ENCODE data around the gene VEGFC. TPM values are rescaled to one million over a fixed set of nuclear protein-coding genes. Genes with fewer than 3 reads are reported as not detected.

Gene VEGFC
- polyA plus RNA-seq, 2 donors: 1.3 to 2.3 TPM

DNA sequence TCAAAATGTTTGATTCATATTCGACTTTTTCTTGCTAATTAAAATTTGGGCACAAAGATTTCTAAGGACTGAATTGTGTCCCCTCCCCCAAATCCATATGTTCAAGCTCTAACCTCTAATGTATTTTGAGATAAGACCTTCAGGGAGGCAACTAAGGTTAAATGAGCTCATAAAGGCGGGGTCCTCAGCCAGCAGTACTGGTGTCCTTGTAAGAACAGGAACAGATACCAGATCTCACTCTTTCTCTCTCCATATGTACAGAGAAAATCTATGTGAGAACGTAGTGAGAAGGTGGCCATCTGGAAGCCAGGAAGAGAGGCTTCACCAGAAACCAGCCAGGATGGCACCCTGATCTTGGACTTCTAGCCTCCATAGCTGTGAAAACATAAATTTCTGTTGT is 116.9 kb downstream of the VEGFC start:
- Histone ChIP-seq H3K9me3 (ENCODE audit: control insufficient read depth in 2 of 2, insufficient read depth in 1 of 2, low read depth in 1 of 2, low read length in 1 of 2) (no peaks in the 10 kb centered on the region), H3K27ac (ENCODE audit: low read depth in 2 of 2, low read length in 1 of 2) (no peak overlapping the region), H3K4me3 (ENCODE audit: low read depth in 1 of 2, low read length in 2 of 2) (no peak overlapping the region), H3K4me1 (ENCODE audit: control insufficient read depth in 2 of 2, insufficient read depth in 2 of 2, low read length in 1 of 2) (no peaks in the 10 kb centered on the region), H3K27me3 (ENCODE audit: control insufficient read depth in 1 of 2, insufficient read depth in 2 of 2, low read length in 2 of 2) (no peaks in the 10 kb centered on the region), H3K36me3 (ENCODE audit: control insufficient read depth in 2 of 2, insufficient read depth in 2 of 2, low read length in 1 of 2) (no peaks in the 10 kb centered on the region)
- WGBS, 2 donors: 69 to 72% methylated on average over 3 of the region's 3 CpGs

DNA sequence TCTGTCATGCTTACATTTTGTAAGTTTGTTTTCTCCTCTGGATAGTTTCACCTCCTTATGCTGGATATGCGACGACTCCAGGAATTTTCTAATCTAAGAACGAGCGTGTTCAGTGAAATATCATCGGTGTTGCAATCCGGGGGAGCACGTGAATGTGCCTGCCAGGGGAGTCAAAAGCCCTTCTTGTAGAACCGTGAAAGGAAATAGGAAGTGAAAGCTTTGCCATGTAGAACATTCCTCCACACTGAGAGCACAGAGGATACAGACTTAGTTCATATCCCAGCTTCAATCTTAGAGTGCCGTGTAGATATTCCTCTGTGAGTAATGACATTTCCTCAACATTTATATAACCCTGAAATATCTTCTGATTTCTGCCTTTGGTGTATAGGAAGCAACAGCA is 121.2 kb downstream of the VEGFC start:
- Histone ChIP-seq H3K27me3 (ENCODE audit: control insufficient read depth in 1 of 2, insufficient read depth in 2 of 2, low read length in 2 of 2) (no peaks in the 10 kb centered on the region), H3K9me3 (ENCODE audit: control insufficient read depth in 2 of 2, insufficient read depth in 1 of 2, low read depth in 1 of 2, low read length in 1 of 2) (no peaks in the 10 kb centered on the region), H3K36me3 (ENCODE audit: control insufficient read depth in 2 of 2, insufficient read depth in 2 of 2, low read length in 1 of 2) (no peaks in the 10 kb centered on the region), H3K4me3 (ENCODE audit: low read depth in 1 of 2, low read length in 2 of 2) (no peak overlapping the region), H3K4me1 (ENCODE audit: control insufficient read depth in 2 of 2, insufficient read depth in 2 of 2, low read length in 1 of 2) (no peaks in the 10 kb centered on the region), H3K27ac (ENCODE audit: low read depth in 2 of 2, low read length in 1 of 2) (no peak overlapping the region)
- WGBS, 2 donors: 85 to 88% methylated on average over 9 of the region's 9 CpGs

DNA sequence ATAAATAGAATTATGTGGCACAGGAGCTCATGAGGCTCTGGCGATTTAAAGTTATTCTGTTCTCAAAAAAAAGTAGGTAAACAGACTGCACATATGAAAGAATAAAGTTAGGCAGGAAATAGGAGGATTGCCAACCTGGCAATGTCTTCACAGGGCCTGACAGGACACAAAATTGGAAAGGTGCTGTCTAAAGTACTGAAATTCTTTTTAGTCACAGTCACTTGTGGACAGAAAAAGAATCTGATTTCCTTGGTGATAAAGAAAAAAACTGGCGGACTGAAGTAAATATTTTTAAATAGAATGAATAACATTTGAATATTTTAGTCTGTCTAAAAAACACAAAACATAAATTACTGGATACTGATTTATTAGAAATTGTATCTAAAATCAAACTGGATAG is 124.4 kb downstream of the VEGFC start:
- Histone ChIP-seq H3K4me1 (ENCODE audit: control insufficient read depth in 2 of 2, insufficient read depth in 2 of 2, low read length in 1 of 2) (no peaks in the 10 kb centered on the region), H3K4me3 (ENCODE audit: low read depth in 1 of 2, low read length in 2 of 2) (no peak overlapping the region), H3K27ac (ENCODE audit: low read depth in 2 of 2, low read length in 1 of 2) (no peak overlapping the region), H3K9me3 (ENCODE audit: control insufficient read depth in 2 of 2, insufficient read depth in 1 of 2, low read depth in 1 of 2, low read length in 1 of 2) (no peaks in the 10 kb centered on the region), H3K36me3 (ENCODE audit: control insufficient read depth in 2 of 2, insufficient read depth in 2 of 2, low read length in 1 of 2) (no peaks in the 10 kb centered on the region), H3K27me3 (ENCODE audit: control insufficient read depth in 1 of 2, insufficient read depth in 2 of 2, low read length in 2 of 2) (no peaks in the 10 kb centered on the region)
- 26 to 33% methylated on average over 2 of the region's 2 CpGs for WGBS, 2 donors

DNA sequence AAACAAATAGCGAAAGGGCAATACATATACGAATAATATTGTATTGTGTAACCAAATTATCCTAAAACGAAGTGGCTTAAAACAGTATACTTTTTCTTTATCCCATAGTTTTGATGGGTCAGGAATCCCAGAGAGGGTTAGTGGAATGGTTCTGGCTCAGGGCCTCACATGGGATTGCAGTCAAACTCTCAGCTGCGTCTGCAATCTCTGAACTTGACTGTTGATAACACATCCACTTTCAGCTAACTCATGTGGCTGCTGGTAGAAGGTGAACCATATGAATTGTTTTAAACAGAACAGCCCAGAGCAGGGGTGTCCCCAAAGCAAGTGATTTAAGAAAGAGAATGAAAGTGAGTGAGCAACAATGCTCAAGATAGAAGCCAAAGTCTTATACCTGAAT is 127.8 kb downstream of the VEGFC start:
- no peaks in the 10 kb centered on the region for H3K27me3 ChIP-seq (ENCODE audit: control insufficient read depth in 1 of 2, insufficient read depth in 2 of 2, low read length in 2 of 2)
- no peak overlapping the region for H3K4me3 ChIP-seq (ENCODE audit: low read depth in 1 of 2, low read length in 2 of 2)
- WGBS, 2 donors: 85 to 87% methylated on average over 4 of the region's 4 CpGs
- no peaks in the 10 kb centered on the region for H3K36me3 ChIP-seq (ENCODE audit: control insufficient read depth in 2 of 2, insufficient read depth in 2 of 2, low read length in 1 of 2)
- no peak overlapping the region for H3K27ac ChIP-seq (ENCODE audit: low read depth in 2 of 2, low read length in 1 of 2)
- H3K4me1 ChIP-seq (ENCODE audit: control insufficient read depth in 2 of 2, insufficient read depth in 2 of 2, low read length in 1 of 2): no peaks in the 10 kb centered on the region
- peaks cover 0 to 2% of the 10 kb centered on the region in 2 donors for H3K9me3 ChIP-seq (ENCODE audit: control insufficient read depth in 2 of 2, insufficient read depth in 1 of 2, low read depth in 1 of 2, low read length in 1 of 2)

DNA sequence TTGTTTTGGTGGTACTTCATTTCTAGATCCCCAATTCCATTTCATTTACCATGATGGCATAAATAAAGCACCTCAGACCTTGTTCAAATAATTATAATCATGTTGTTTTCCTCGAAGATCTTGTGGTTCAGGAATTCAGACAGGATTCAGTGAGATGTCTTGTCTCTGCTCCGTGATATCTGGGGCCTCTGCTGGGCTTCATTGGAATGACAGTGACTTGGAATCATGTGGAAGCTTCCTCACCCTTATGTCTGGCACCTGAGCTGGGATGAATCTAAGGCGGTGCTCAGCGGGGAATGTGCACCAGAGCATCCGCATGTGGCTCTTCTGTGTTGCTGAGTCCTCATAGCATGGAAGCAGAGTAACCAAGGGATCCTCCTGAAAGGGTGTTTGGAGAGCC is 132.2 kb downstream of the VEGFC start:
- Histone ChIP-seq H3K27me3 (ENCODE audit: control insufficient read depth in 1 of 2, insufficient read depth in 2 of 2, low read length in 2 of 2) (no peaks in the 10 kb centered on the region), H3K27ac (ENCODE audit: low read depth in 2 of 2, low read length in 1 of 2) (no peak overlapping the region), H3K9me3 (ENCODE audit: control insufficient read depth in 2 of 2, insufficient read depth in 1 of 2, low read depth in 1 of 2, low read length in 1 of 2) (peaks cover 0 to 2% of the 10 kb centered on the region in 2 donors), H3K4me3 (ENCODE audit: low read depth in 1 of 2, low read length in 2 of 2) (no peak overlapping the region), H3K4me1 (ENCODE audit: control insufficient read depth in 2 of 2, insufficient read depth in 2 of 2, low read length in 1 of 2) (no peaks in the 10 kb centered on the region), H3K36me3 (ENCODE audit: control insufficient read depth in 2 of 2, insufficient read depth in 2 of 2, low read length in 1 of 2) (no peaks in the 10 kb centered on the region)
- WGBS, 2 donors: 80 to 84% methylated on average over 5 of the region's 5 CpGs

DNA sequence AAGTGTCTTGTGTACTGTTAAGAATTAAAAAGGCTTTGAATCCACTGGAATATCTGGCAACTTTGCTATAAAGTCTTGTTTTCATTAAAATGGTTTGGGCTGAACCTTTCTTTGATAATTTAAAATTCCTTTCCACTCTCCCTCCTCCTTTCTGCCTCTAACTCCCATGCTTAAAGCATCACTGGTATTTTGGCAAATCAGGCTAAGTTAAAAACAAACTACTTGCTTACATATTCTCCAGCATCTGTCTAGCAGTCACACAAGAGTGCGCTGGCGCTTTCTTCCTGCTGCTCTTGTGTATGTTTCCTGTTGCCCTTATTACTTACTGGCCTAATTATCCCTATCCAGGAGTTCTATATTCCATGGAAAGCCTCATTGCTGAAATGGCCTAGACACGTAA is 136.6 kb downstream of the VEGFC start:
- no peaks in the 10 kb centered on the region for H3K27me3 ChIP-seq (ENCODE audit: control insufficient read depth in 1 of 2, insufficient read depth in 2 of 2, low read length in 2 of 2)
- no peaks in the 10 kb centered on the region for H3K36me3 ChIP-seq (ENCODE audit: control insufficient read depth in 2 of 2, insufficient read depth in 2 of 2, low read length in 1 of 2)
- no peak overlapping the region for H3K27ac ChIP-seq (ENCODE audit: low read depth in 2 of 2, low read length in 1 of 2)
- peaks cover 0 to 2% of the 10 kb centered on the region in 2 donors for H3K9me3 ChIP-seq (ENCODE audit: control insufficient read depth in 2 of 2, insufficient read depth in 1 of 2, low read depth in 1 of 2, low read length in 1 of 2)
- 83 to 86% methylated on average over 3 of the region's 3 CpGs for WGBS, 2 donors
- no peaks in the 10 kb centered on the region for H3K4me1 ChIP-seq (ENCODE audit: control insufficient read depth in 2 of 2, insufficient read depth in 2 of 2, low read length in 1 of 2)
- no peak overlapping the region for H3K4me3 ChIP-seq (ENCODE audit: low read depth in 1 of 2, low read length in 2 of 2)

DNA sequence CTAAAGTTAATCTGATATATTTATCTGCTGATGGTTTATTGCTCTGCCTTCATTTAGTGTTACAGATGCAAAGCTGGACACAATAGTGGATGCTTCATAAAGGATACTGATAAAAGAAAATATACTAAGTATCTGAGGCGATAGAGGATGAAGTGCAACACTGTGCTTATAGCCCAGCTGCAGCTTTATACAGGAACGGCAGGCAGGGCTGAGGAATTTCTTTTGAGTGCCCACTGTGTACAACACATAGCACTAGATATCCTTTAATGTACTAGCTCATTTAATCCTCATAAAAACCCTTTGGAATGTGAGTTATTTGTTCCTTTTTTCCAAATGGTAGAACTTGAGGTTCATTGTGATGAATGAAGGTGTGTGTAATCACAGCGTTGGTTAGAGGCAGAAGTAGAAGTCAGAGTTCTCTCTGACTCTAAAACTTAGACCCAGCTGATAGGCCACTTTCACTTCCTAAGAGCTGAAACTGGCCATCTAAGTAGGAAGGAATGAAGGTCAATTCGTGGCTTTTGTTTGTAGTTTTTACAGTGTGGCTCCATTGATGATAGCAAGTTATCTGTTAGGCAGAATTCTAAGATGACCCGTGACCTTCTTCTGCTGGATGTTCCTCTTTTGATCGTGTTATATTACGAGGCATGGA is 138.0 kb downstream of the VEGFC start:
- Histone ChIP-seq H3K36me3 (ENCODE audit: control insufficient read depth in 2 of 2, insufficient read depth in 2 of 2, low read length in 1 of 2) (no peaks in the 10 kb centered on the region), H3K27me3 (ENCODE audit: control insufficient read depth in 1 of 2, insufficient read depth in 2 of 2, low read length in 2 of 2) (no peaks in the 10 kb centered on the region), H3K9me3 (ENCODE audit: control insufficient read depth in 2 of 2, insufficient read depth in 1 of 2, low read depth in 1 of 2, low read length in 1 of 2) (no peaks in the 10 kb centered on the region), H3K4me3 (ENCODE audit: low read depth in 1 of 2, low read length in 2 of 2) (no peak overlapping the region), H3K27ac (ENCODE audit: low read depth in 2 of 2, low read length in 1 of 2) (no peak overlapping the region), H3K4me1 (ENCODE audit: control insufficient read depth in 2 of 2, insufficient read depth in 2 of 2, low read length in 1 of 2) (no peaks in the 10 kb centered on the region)
- 74 to 76% methylated on average over 7 of the region's 7 CpGs for WGBS, 2 donors

DNA sequence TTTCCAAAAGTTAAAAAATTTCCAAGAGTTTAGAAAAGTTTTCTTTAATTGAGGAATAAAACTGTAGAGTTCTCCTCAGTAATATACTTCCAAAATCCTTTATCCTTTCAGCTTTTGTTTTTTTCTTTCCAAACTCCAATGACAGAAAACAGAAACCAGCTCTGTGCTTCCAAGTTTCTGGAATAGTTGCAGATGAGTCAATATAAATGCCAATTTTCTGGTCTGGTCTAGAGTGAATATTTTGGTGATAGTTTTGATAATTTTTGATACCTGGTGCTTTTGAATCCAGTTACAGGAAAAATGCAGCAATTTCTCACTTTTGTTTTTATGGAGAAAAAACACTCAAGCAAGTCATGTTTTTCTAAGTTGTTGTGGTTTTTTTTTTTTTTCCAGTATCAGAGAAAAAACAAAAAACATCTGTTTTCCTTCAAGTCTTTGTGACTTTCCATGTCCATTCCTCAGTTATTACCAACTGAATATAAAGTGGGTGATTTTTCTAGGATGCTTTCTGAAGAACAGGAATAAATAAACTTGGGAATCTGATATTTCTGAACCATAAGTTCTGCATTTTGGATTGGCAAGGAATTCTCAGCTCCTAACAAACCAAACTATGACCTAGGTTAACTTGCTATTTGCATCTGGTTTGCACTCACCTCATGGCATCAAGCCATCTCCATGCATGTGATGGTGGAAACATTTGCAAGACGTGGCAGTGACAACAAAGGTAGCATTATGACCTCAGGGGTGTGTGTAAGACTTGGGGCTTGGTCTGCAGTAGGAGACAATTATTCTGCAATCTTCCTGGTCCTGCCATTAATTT is 139.1 kb downstream of the VEGFC start:
- Histone ChIP-seq H3K4me3 (ENCODE audit: low read depth in 1 of 2, low read length in 2 of 2) (no peak overlapping the region), H3K36me3 (ENCODE audit: control insufficient read depth in 2 of 2, insufficient read depth in 2 of 2, low read length in 1 of 2) (no peaks in the 10 kb centered on the region)
- WGBS, 2 donors: 29 to 33% methylated on average over 1 of the region's 1 CpG

DNA sequence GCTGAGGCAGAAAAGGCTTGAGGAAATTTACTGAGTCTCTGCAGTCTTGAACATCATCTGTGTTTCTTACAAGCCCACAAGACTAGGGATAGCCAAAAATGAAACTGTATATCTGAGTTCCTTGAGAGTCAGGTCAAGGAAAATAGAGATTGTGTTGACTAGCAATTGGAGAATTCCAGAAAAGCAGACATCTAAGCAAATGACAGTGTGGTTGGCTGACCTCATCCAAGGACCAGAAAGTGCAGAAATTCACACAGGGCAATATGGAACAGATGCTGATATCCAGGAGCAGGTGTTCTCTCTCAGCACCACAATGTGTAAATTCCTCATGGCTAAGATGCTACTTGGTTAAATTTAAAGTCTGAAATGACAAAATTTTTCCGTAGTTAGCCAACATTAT is 146.4 kb downstream of the VEGFC start:
- Histone ChIP-seq H3K27me3 (ENCODE audit: control insufficient read depth in 1 of 2, insufficient read depth in 2 of 2, low read length in 2 of 2) (no peaks in the 10 kb centered on the region), H3K9me3 (ENCODE audit: control insufficient read depth in 2 of 2, insufficient read depth in 1 of 2, low read depth in 1 of 2, low read length in 1 of 2) (no peaks in the 10 kb centered on the region), H3K36me3 (ENCODE audit: control insufficient read depth in 2 of 2, insufficient read depth in 2 of 2, low read length in 1 of 2) (no peaks in the 10 kb centered on the region), H3K4me1 (ENCODE audit: control insufficient read depth in 2 of 2, insufficient read depth in 2 of 2, low read length in 1 of 2) (no peaks in the 10 kb centered on the region), H3K4me3 (ENCODE audit: low read depth in 1 of 2, low read length in 2 of 2) (no peak overlapping the region), H3K27ac (ENCODE audit: low read depth in 2 of 2, low read length in 1 of 2) (no peak overlapping the region)
- 75 to 86% methylated on average over 1 of the region's 1 CpG for WGBS, 2 donors

More for the DNA sequence above, 139.1 kb downstream of the VEGFC start:
- Histone ChIP-seq H3K4me1 (ENCODE audit: control insufficient read depth in 2 of 2, insufficient read depth in 2 of 2, low read length in 1 of 2) (no peaks in the 10 kb centered on the region), H3K27me3 (ENCODE audit: control insufficient read depth in 1 of 2, insufficient read depth in 2 of 2, low read length in 2 of 2) (no peaks in the 10 kb centered on the region), H3K27ac (ENCODE audit: low read depth in 2 of 2, low read length in 1 of 2) (no peak overlapping the region), H3K9me3 (ENCODE audit: control insufficient read depth in 2 of 2, insufficient read depth in 1 of 2, low read depth in 1 of 2, low read length in 1 of 2) (no peaks in the 10 kb centered on the region)
